PC-3 (cell line): ENCODE data around the gene ELK4. TPM values are rescaled to one million over a fixed set of nuclear protein-coding genes. Genes with fewer than 3 reads are reported as not detected.

Source experiments
- ATAC-seq: fragments of 200-7000 bp; cut with Tn5 transposase; 2 replicates; pipeline ENCODE4 v1.9.1; 2020; ENCODE audit warnings: mild to moderate bottlenecking, moderate library complexity
- BruUV-seq: library from RNA; stranded (reverse); fragments of 400-500 nt; replicated peaks from 2 replicates; lab custom pipeline; 2021; lab: Mats Ljungman, UMichigan
- CTCF ChIA-PET: fragments of 300-600 bp; sonication (Branson Sonifier 250); formaldehyde crosslinking; loops from one replicate; lab custom pipeline; 2022; ENCODE audit warnings: antibody characterized with exemption; lab: Charles Lee
- POLR2A ChIA-PET: fragments of 300-600 bp; sonication (Branson Sonifier 250); formaldehyde crosslinking; loops from one replicate; lab custom pipeline; 2022; ENCODE audit warnings: antibody characterized with exemption; ENCODE audit not compliant: unreplicated experiment; lab: Charles Lee
- DNase-seq: peaks from one replicate; pipeline ENCODE4 v3.0.0-alpha.2; 2015
- H2AFZ ChIP-seq: fragments of 300-600 bp; sonication (generic); 2 replicates; pipeline ENCODE4 v1.6.0; 2016; ENCODE audit warnings: antibody characterized with exemption, low read length
- H3F3A ChIP-seq: fragments of 300-600 bp; sonication (generic); one replicate; pipeline ENCODE4 v1.6.0; 2017; ENCODE audit warnings: antibody characterized with exemption, low read length, control low read depth, mild to moderate bottlenecking; ENCODE audit not compliant: unreplicated experiment
- H3K27ac ChIP-seq: fragments of 300-600 bp; sonication (generic); 2 replicates; pipeline ENCODE4 v1.5.1; 2016; ENCODE audit warnings: mild to moderate bottlenecking, low read length
- H3K27me3 ChIP-seq: fragments of 300-600 bp; sonication (generic); 2 replicates; pipeline ENCODE4 v1.6.1; 2016; ENCODE audit warnings: low read length, mixed read lengths
- H3K36me3 ChIP-seq: fragments of 300-600 bp; sonication (generic); 2 replicates; pipeline ENCODE4 v1.6.1; 2016; ENCODE audit warnings: low read depth, mixed run types, low read length, mixed read lengths
- H3K4me1 ChIP-seq: fragments of 300-600 bp; sonication (generic); 2 replicates; pipeline ENCODE4 v1.5.1; 2016; ENCODE audit warnings: low read length; ENCODE audit not compliant: insufficient read depth
- H3K4me2 ChIP-seq: fragments of 300-600 bp; sonication (generic); 2 replicates; pipeline ENCODE4 v1.6.0; 2016; ENCODE audit warnings: low read length
- H3K4me3 ChIP-seq: fragments of 300-600 bp; sonication (generic); 2 replicates; pipeline ENCODE4 v1.5.1; 2016; ENCODE audit warnings: mild to moderate bottlenecking, low read length, mixed read lengths
- H3K79me2 ChIP-seq: fragments of 300-600 bp; sonication (generic); 2 replicates; pipeline ENCODE4 v1.6.1; 2017; ENCODE audit warnings: low read length, mixed read lengths
- H3K9ac ChIP-seq: fragments of 300-600 bp; sonication (generic); 2 replicates; pipeline ENCODE4 v1.6.0; 2016; ENCODE audit warnings: mild to moderate bottlenecking, low read length
- H3K9me2 ChIP-seq: fragments of 300-600 bp; sonication (generic); replicated peaks from 2 replicates; pipeline ENCODE4 v1.6.1; 2016; ENCODE audit warnings: mixed run types, low read length, mixed read lengths
- H3K9me3 ChIP-seq: fragments of 300-600 bp; sonication (generic); 2 replicates; pipeline ENCODE4 v1.6.1; 2016; ENCODE audit warnings: low read length, mixed read lengths
- H4K20me1 ChIP-seq: fragments of 300-600 bp; sonication (generic); 2 replicates; pipeline ENCODE4 v1.6.1; 2016; ENCODE audit warnings: low read length, mixed read lengths
- CTCF ChIP-seq: fragments of 300-600 bp; sonication (generic); conservative IDR thresholded peaks from 2 replicates; pipeline ENCODE4 v1.5.1; 2017; ENCODE audit warnings: antibody characterized with exemption, low read depth, mild to moderate bottlenecking, low read length
- EZH2 ChIP-seq: fragments of 300-600 bp; sonication (generic); IDR thresholded peaks from one replicate; pipeline ENCODE4 v1.6.1; 2017; ENCODE audit warnings: antibody characterized with exemption, mild to moderate bottlenecking, low read length; ENCODE audit not compliant: unreplicated experiment
- EZH2phosphoT487 ChIP-seq: fragments of 300-600 bp; sonication (generic); IDR thresholded peaks from 2 replicates; pipeline ENCODE4 v1.6.1; 2018; ENCODE audit warnings: mild to moderate bottlenecking, antibody characterized with exemption, low read length, borderline replicate concordance
- intact Hi-C: fragments of 100-400 bp; cut with micrococcal nuclease; formaldehyde crosslinking; loops from 2 replicates; pipeline ENCODE4 v1.9.0; 2023
- total RNA-seq: library from RNA; depleted of rRNA; stranded (reverse); fragments of >200 nt; gene quantifications from 2 replicates; pipeline ENCODE4 v1.2.3, GENCODE V29; 2014

ELK4 gene
- total RNA-seq, 1 experiment from 2014 or later, result 16.3 TPM

GRCh38 chr1:205588636-205589035 lies 43.2 kb downstream of the ELK4 start:
- no peaks in the 10 kb centered on the region for H3K36me3 ChIP-seq
- no peak overlapping the region for H2AFZ ChIP-seq
- H3F3A ChIP-seq, result no peaks in the 10 kb centered on the region
- ATAC-seq, result peak; percentile 47
- H3K9me3 ChIP-seq, result no peaks in the 10 kb centered on the region
- H3K27me3 ChIP-seq, result no peaks in the 10 kb centered on the region
- ChIA-PET POLR2A (no interaction called here), CTCF (interaction anchor here (0.5 to 1.8 kb wide), 8 partner anchors 9 to 123 kb away, joined by 3 to 9 read pairs (median 4); no protein-coding TSS in a partner anchor)
- TF ChIP-seq EZH2phosphoT487 (no peak), EZH2 (no peak), CTCF (peak; percentile 67)
- H3K4me2 ChIP-seq, result no peak overlapping the region
- peaks cover 3% of the 10 kb centered on the region; the same call in 1 of the 2 replicates for H3K4me1 ChIP-seq
- H4K20me1 ChIP-seq, result no peaks in the 10 kb centered on the region
- H3K27ac ChIP-seq, result no peak overlapping the region
- no TSS peak for BruUV-seq
- no peak overlapping the region for H3K4me3 ChIP-seq
- intact Hi-C loops, result no loop called here
- peak; percentile 52 for DNase-seq
- no peaks in the 10 kb centered on the region for H3K79me2 ChIP-seq
- no peaks in the 10 kb centered on the region for H3K9me2 ChIP-seq
- no peak overlapping the region for H3K9ac ChIP-seq

- Histone ChIP-seq H2AFZ (no peak overlapping the region), H3K4me2 (no peak overlapping the region), H3K9me2 (no peaks in the 10 kb centered on the region), H3K9ac (no peak overlapping the region), H3K79me2 (no peaks in the 10 kb centered on the region), H3K27ac (no peak overlapping the region), H3K36me3 (no peaks in the 10 kb centered on the region), H3K27me3 (no peaks in the 10 kb centered on the region), H3K9me3 (no peaks in the 10 kb centered on the region), H4K20me1 (no peaks in the 10 kb centered on the region), H3F3A (no peaks in the 10 kb centered on the region), H3K4me3 (no peak overlapping the region), H3K4me1 (peaks cover 3% of the 10 kb centered on the region; the same call in 1 of the 2 replicates)
- DNase-seq, result no peak
- no TSS peak for BruUV-seq
- CTCF ChIA-PET, result interaction anchor here (0.6 to 1.8 kb wide), 3 partner anchors 17 to 71 kb away, joined by 3 to 7 read pairs (median 4); no protein-coding TSS in a partner anchor
- POLR2A ChIA-PET, result no interaction called here
- TF ChIP-seq CTCF, result no peak
- TF ChIP-seq EZH2, result no peak
- TF ChIP-seq EZH2phosphoT487, result no peak
- ATAC-seq, result no peak
- intact Hi-C loops, result no loop called here
These were observed 44.2 kb downstream of the ELK4 start for GRCh38 chr1:205587581-205587980.

GRCh38 chr1:205585835-205586785 lies 45.7 kb downstream of the ELK4 start:
- no peak for DNase-seq
- H3K79me2 ChIP-seq, result no peaks in the 10 kb centered on the region
- H3K4me3 ChIP-seq, result no peak overlapping the region
- ChIA-PET CTCF (interaction anchor here (0.6 kb wide), 1 partner anchor 9 kb away, joined by 3 read pairs; no protein-coding TSS in a partner anchor), POLR2A (no interaction called here)
- H3K4me1 ChIP-seq, result peaks cover 3% of the 10 kb centered on the region; the same call in 1 of the 2 replicates
- H3F3A ChIP-seq, result no peaks in the 10 kb centered on the region
- no peak overlapping the region for H3K27ac ChIP-seq
- H3K9me3 ChIP-seq, result no peaks in the 10 kb centered on the region
- no TSS peak for BruUV-seq
- no peak overlapping the region for H2AFZ ChIP-seq
- ATAC-seq, result no peak
- H3K4me2 ChIP-seq, result no peak overlapping the region
- no peaks in the 10 kb centered on the region for H4K20me1 ChIP-seq
- no peaks in the 10 kb centered on the region for H3K27me3 ChIP-seq
- TF ChIP-seq CTCF (no peak), EZH2phosphoT487 (no peak), EZH2 (no peak)
- no peaks in the 10 kb centered on the region for H3K9me2 ChIP-seq
- no peak overlapping the region for H3K9ac ChIP-seq
- H3K36me3 ChIP-seq, result no peaks in the 10 kb centered on the region
- intact Hi-C loops, result no loop called here
